ENCODE results near the gene GGCT.
A peak's percentile ranks its signal among the peaks of the same experiment; 100 is the strongest.

The GGCT gene, protein sequence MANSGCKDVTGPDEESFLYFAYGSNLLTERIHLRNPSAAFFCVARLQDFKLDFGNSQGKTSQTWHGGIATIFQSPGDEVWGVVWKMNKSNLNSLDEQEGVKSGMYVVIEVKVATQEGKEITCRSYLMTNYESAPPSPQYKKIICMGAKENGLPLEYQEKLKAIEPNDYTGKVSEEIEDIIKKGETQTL

DNA sequence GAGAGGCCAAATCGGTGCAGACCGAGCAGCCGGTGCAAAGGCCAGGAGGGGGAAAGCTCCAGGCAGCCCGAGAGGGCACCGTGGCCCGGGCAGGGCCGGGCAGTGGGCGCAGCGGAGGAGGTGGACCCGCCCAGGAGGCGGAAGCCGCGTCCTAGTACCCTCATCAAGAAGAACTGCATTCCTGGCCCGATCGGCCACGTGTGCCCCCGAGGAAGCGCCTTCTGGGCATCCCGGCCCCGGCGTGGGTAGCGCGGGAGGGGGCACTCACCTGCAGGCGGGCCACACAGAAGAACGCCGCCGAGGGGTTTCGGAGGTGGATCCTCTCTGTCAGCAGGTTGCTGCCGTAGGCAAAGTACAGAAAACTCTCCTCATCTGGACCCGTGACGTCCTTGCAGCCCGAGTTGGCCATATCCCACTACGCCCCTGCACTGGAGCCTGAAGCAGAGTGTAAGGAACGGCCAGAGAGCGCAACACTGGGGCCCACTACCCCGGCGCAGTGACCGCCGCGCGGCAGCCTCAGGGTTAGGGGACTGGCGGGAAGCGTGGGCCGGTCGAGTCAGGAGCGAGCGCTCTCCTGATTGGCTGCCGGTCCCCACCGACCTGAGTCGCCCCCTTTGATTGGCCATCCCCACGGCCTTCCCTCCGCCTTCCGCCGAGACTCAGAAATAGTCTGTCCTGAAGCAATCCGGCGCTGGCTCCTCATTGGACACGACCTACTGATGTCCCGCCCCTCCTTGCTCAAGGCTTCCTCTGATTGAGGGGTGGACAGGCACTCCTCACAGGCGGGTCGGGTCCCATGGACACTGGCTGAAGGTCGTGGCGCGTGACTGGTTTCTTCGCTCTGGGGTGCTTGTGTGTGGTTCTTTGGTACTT, at the start of gene GGCT:
TSS of gene GGCT (minus strand) at position 529 of the 873 bp plus-strand sequence. CDS start at position 409, 120 bp downstream.
- Histone ChIP-seq H3K4me2 (ENCODE audit: low read length) (peak within 1 kb of the TSS; percentile 80), H3K9ac (peak within 1 kb of the TSS; percentile 78), H3K27me3 (ENCODE audit: control insufficient read depth, insufficient read depth, low read length) (no peaks in the 10 kb centered on the region), H3K79me2 (peaks cover 4% of the 10 kb centered on the region), H3K36me3 (ENCODE audit: control insufficient read depth, insufficient read depth, low read length) (no peaks in the 10 kb centered on the region), H3K27ac (peak within 1 kb of the TSS; percentile 91), H3K4me1 (no peaks in the 10 kb centered on the region), H3K9me3 (ENCODE audit: control insufficient read depth, low read length) (no peaks in the 10 kb centered on the region), H3K4me3 (ENCODE audit: low read depth, low read length) (peak within 1 kb of the TSS; percentile 83), H2AFZ (peak within 1 kb of the TSS; percentile 95)
- TF ChIP-seq, protein P1, sequence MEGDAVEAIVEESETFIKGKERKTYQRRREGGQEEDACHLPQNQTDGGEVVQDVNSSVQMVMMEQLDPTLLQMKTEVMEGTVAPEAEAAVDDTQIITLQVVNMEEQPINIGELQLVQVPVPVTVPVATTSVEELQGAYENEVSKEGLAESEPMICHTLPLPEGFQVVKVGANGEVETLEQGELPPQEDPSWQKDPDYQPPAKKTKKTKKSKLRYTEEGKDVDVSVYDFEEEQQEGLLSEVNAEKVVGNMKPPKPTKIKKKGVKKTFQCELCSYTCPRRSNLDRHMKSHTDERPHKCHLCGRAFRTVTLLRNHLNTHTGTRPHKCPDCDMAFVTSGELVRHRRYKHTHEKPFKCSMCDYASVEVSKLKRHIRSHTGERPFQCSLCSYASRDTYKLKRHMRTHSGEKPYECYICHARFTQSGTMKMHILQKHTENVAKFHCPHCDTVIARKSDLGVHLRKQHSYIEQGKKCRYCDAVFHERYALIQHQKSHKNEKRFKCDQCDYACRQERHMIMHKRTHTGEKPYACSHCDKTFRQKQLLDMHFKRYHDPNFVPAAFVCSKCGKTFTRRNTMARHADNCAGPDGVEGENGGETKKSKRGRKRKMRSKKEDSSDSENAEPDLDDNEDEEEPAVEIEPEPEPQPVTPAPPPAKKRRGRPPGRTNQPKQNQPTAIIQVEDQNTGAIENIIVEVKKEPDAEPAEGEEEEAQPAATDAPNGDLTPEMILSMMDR (IDR thresholded peaks at IDR 0.05): no peak

DNA sequence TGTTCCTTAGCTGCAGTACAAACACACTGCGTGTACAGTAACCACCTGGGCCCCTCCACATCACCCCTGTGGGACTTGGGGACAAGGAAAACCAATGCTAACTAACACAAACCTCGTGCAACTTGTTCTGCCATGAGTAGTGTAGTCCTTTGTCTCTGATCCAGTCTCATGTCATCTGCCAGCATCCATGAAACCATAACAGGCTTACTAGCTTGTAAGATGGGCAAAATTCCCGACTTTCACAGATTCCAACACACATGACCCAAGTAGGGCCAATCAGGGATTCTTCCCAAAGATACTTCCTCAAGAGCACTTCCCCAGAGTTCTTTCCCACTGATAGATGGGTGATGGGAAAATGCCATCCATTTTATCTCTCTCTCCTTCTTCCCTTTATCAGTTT, 48.9 kb upstream of the GGCT start:
- H3K36me3 ChIP-seq (ENCODE audit: control insufficient read depth, insufficient read depth, low read length): no peaks in the 10 kb centered on the region
- H2AFZ ChIP-seq: no peak overlapping the region
- no peak overlapping the region for H3K27ac ChIP-seq
- H3K4me1 ChIP-seq: peaks cover 17% of the 10 kb centered on the region
- TF ChIP-seq, protein P1 (IDR thresholded peaks at IDR 0.05): no peak
- H3K4me2 ChIP-seq (ENCODE audit: low read length): no peak overlapping the region
- H3K9ac ChIP-seq: no peak overlapping the region
- H3K27me3 ChIP-seq (ENCODE audit: control insufficient read depth, insufficient read depth, low read length): no peaks in the 10 kb centered on the region
- H3K79me2 ChIP-seq: no peaks in the 10 kb centered on the region
- no peaks in the 10 kb centered on the region for H3K9me3 ChIP-seq (ENCODE audit: control insufficient read depth, low read length)
- no peak overlapping the region for H3K4me3 ChIP-seq (ENCODE audit: low read depth, low read length)

DNA sequence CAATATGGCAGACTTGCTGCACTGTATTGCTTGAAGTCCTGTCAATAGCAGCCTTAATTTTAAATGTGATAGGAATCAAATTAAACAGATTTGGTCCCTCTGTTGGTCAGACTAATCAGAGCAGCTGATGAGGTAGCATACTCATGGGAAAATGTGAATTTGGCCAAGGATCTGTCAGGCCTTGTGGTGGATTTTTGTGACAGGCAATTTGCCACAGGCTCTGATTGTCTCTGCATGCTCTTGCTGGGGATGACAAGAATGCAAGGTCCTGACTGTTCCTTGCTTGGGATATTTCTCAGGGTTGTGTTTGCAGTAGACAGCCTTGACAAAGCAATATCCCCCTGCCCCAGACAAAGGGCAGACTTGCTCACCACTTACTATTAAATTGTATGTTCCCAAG, 48.5 kb upstream of the GGCT start:
- H3K36me3 ChIP-seq (ENCODE audit: control insufficient read depth, insufficient read depth, low read length): no peaks in the 10 kb centered on the region
- H3K4me3 ChIP-seq (ENCODE audit: low read depth, low read length): no peak overlapping the region
- no peaks in the 10 kb centered on the region for H3K79me2 ChIP-seq
- no peaks in the 10 kb centered on the region for H3K9me3 ChIP-seq (ENCODE audit: control insufficient read depth, low read length)
- H3K27ac ChIP-seq: no peak overlapping the region
- no peak overlapping the region for H3K4me2 ChIP-seq (ENCODE audit: low read length)
- TF ChIP-seq, protein P1 (IDR thresholded peaks at IDR 0.05): no peak
- no peaks in the 10 kb centered on the region for H3K27me3 ChIP-seq (ENCODE audit: control insufficient read depth, insufficient read depth, low read length)
- no peak overlapping the region for H3K9ac ChIP-seq
- no peak overlapping the region for H2AFZ ChIP-seq
- H3K4me1 ChIP-seq: peaks cover 17% of the 10 kb centered on the region

DNA sequence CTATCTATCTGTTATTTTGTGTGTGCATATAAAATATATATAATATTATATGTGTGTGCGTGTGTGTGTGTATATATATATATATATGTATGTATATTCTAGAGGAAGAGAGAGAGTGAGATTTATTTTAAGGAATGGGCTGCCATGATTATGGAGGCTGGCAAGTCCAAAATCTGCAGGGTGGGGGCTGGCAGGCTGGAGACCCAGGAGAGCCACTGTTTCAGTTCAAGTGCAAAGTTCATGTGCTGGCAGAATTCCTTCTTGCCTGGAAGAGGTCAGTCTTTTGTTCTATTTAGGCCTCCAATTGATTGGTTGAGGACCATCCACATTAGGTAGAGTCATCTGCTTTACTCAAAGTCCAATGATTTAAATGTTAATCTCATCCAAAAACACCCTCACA, 47.7 kb upstream of the GGCT start:
- H2AFZ ChIP-seq: no peak overlapping the region
- TF ChIP-seq, protein P1 (IDR thresholded peaks at IDR 0.05): no peak
- H3K4me3 ChIP-seq (ENCODE audit: low read depth, low read length): no peak overlapping the region
- no peaks in the 10 kb centered on the region for H3K79me2 ChIP-seq
- peaks cover 17% of the 10 kb centered on the region for H3K4me1 ChIP-seq
- H3K36me3 ChIP-seq (ENCODE audit: control insufficient read depth, insufficient read depth, low read length): no peaks in the 10 kb centered on the region
- H3K27ac ChIP-seq: no peak overlapping the region
- no peaks in the 10 kb centered on the region for H3K27me3 ChIP-seq (ENCODE audit: control insufficient read depth, insufficient read depth, low read length)
- no peaks in the 10 kb centered on the region for H3K9me3 ChIP-seq (ENCODE audit: control insufficient read depth, low read length)
- no peak overlapping the region for H3K4me2 ChIP-seq (ENCODE audit: low read length)
- no peak overlapping the region for H3K9ac ChIP-seq
